Measurements from ENCODE around the gene PAXIP1.

Gene PAXIP1

DNA sequence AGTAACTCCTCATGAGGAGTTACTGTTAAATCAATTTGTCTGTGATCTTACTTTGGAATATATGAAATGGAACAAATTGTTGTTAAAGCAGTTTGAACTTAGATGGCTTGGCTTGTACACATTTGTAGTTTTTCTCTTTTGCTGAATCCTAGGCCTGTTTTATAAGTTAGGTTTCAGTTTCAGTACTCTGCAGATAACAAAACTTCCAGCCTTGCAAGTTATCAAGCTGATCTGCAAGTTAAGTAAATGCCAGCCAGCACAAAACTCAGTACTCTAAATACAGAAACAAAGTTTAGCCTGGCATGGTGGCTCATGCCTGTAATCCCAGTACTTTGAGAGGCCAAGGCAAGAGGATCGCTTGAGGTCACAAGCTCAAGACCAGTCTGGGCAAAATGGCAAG, 25.0 kb upstream of the PAXIP1 start:
- Histone ChIP-seq H2AFZ (ENCODE audit: low read length) (no peak overlapping the region), H3K27ac (replicated peaks; ENCODE audit: low read length) (no peak overlapping the region)

DNA sequence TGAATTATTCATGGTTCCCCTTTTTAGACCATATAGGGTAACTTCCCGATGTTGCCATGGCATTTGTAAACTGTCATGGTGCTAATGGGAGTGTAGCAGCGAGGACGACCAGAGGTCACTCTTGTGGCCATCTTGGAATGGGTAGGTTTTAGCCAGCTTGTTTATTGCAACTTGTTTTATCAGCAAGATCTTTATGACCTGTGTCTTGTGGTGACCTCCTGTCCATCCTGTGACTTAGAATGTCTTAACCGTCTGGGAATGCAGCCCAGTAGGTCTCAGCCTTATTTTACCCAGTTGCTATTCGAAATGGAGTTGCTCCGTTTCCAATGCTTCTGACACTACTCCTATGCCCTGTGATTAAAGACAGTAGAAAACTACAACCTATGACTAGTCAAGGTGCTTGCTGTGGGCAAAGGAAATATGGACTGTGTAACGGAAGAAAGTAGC, 18.8 kb upstream of the PAXIP1 start:
- Histone ChIP-seq H2BK15ac (ENCODE audit: low read length) (no peak overlapping the region), H2AK5ac (ENCODE audit: low read depth, low read length) (no peak overlapping the region), H4K91ac (ENCODE audit: low read depth, low read length, poor library complexity) (no peak overlapping the region), H3K79me1 (ENCODE audit: low read depth, low read length) (no peaks in the 10 kb centered on the region), H3K9me3 (replicated peaks in 1 of 2; ENCODE audit: control insufficient read depth in 2 of 2, insufficient read depth in 1 of 2, low read depth in 1 of 2, low read length in 2 of 2) (no peaks in the 10 kb centered on the region), H2BK12ac (ENCODE audit: low read length) (no peak overlapping the region), H3K36me3 (replicated peaks in 1 of 2; ENCODE audit: control insufficient read depth in 2 of 2, insufficient read depth in 2 of 2, low read length in 2 of 2) (no peaks in the 10 kb centered on the region), H3K4me3 (ENCODE audit: low read length in 2 of 2) (no peak overlapping the region), H3K4me1 (ENCODE audit: control insufficient read depth in 2 of 2, insufficient read depth in 1 of 2, low read depth in 1 of 2, low read length in 2 of 2) (no peaks in the 10 kb centered on the region), H3K23ac (ENCODE audit: low read depth, low read length, poor library complexity) (no peak overlapping the region), H3K27me3 (ENCODE audit: control insufficient read depth in 3 of 3, insufficient read depth in 3 of 3, low read depth in 1 of 3, low read length in 3 of 3) (peaks cover 0 to 15% (median 0%) of the 10 kb centered on the region in 3 experiments), H3K4ac (ENCODE audit: low read length) (no peak overlapping the region), H3K4me2 (ENCODE audit: insufficient read depth, low read length, poor library complexity, severe bottlenecking) (no peak overlapping the region), H2BK5ac (ENCODE audit: low read length) (no peak overlapping the region), H3K9ac (ENCODE audit: low read depth, low read length, poor library complexity) (no peak overlapping the region), H3K27ac (replicated peaks; ENCODE audit: low read length) (no peak overlapping the region), H3K14ac (ENCODE audit: low read length) (no peak overlapping the region), H2BK120ac (ENCODE audit: low read depth, low read length) (no peak overlapping the region), H3K18ac (ENCODE audit: low read length) (no peak overlapping the region), H4K8ac (ENCODE audit: low read depth, low read length) (no peak overlapping the region), H2AFZ (ENCODE audit: low read length) (no peak overlapping the region)
- DNase-seq (ENCODE audit: low spot score), result no peak
- no CpG with 5 or more reads among the region's 7 CpGs for WGBS, 2 donors (ENCODE audit: extremely low coverage in 2 of 2, insufficient read length in 2 of 2, insufficient replicate concordance in 1 of 2)

More for the DNA sequence above, 25.0 kb upstream of the PAXIP1 start:
- H3K4me1 ChIP-seq (ENCODE audit: control insufficient read depth in 2 of 2, insufficient read depth in 1 of 2, low read depth in 1 of 2, low read length in 2 of 2), result no peaks in the 10 kb centered on the region
- H3K23ac ChIP-seq (ENCODE audit: low read depth, low read length, poor library complexity), result no peak overlapping the region
- no CpG with 5 or more reads among the region's 1 CpG for WGBS, 2 donors (ENCODE audit: extremely low coverage in 2 of 2, insufficient read length in 2 of 2, insufficient replicate concordance in 1 of 2)
- H3K36me3 ChIP-seq (replicated peaks in 1 of 2; ENCODE audit: control insufficient read depth in 2 of 2, insufficient read depth in 2 of 2, low read length in 2 of 2), result no peaks in the 10 kb centered on the region
- no peak overlapping the region for H3K4me2 ChIP-seq (ENCODE audit: insufficient read depth, low read length, poor library complexity, severe bottlenecking)
- no peak for DNase-seq (ENCODE audit: low spot score)
- H3K4ac ChIP-seq (ENCODE audit: low read length), result no peak overlapping the region
- peaks cover 0 to 6% (median 0%) of the 10 kb centered on the region in 3 experiments for H3K27me3 ChIP-seq (ENCODE audit: control insufficient read depth in 3 of 3, insufficient read depth in 3 of 3, low read depth in 1 of 3, low read length in 3 of 3)
- no peak overlapping the region for H3K18ac ChIP-seq (ENCODE audit: low read length)
- H2AK5ac ChIP-seq (ENCODE audit: low read depth, low read length), result no peak overlapping the region
- H3K14ac ChIP-seq (ENCODE audit: low read length), result no peak overlapping the region
- no peak overlapping the region for H3K9ac ChIP-seq (ENCODE audit: low read depth, low read length, poor library complexity)
- no peak overlapping the region for H4K8ac ChIP-seq (ENCODE audit: low read depth, low read length)
- no peak overlapping the region for H2BK15ac ChIP-seq (ENCODE audit: low read length)
- H2BK12ac ChIP-seq (ENCODE audit: low read length), result no peak overlapping the region
- no peaks in the 10 kb centered on the region for H3K79me1 ChIP-seq (ENCODE audit: low read depth, low read length)
- H3K9me3 ChIP-seq (replicated peaks in 1 of 2; ENCODE audit: control insufficient read depth in 2 of 2, insufficient read depth in 1 of 2, low read depth in 1 of 2, low read length in 2 of 2), result no peaks in the 10 kb centered on the region
- no peak overlapping the region for H4K91ac ChIP-seq (ENCODE audit: low read depth, low read length, poor library complexity)
- no peak overlapping the region for H3K4me3 ChIP-seq (ENCODE audit: low read length in 2 of 2)
- no peak overlapping the region for H2BK120ac ChIP-seq (ENCODE audit: low read depth, low read length)
- H2BK5ac ChIP-seq (ENCODE audit: low read length), result no peak overlapping the region

DNA sequence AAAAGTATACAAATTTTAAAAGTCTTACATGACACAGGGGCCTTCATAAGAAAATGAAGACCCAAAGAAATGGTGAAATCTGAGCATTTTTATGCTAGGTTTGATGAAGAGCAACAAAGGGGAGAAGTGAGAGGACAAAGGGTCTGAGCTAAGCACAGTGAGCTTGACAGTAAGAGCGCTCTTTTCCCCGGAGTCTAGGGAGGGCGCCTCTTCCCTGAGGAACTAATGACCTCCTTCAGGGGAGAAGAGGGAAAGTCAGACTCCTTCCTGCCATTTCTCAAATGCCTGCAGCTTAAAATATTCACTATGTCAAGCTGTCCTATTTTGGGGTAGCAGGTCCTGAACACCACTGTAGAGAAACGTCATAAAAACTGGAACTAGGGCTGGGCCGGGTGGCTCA, 18.1 kb upstream of the PAXIP1 start:
- H3K18ac ChIP-seq (ENCODE audit: low read length), result no peak overlapping the region
- no peak overlapping the region for H3K4ac ChIP-seq (ENCODE audit: low read length)
- H2BK120ac ChIP-seq (ENCODE audit: low read depth, low read length), result no peak overlapping the region
- no peaks in the 10 kb centered on the region for H3K79me1 ChIP-seq (ENCODE audit: low read depth, low read length)
- peaks cover 0 to 15% (median 0%) of the 10 kb centered on the region in 3 experiments for H3K27me3 ChIP-seq (ENCODE audit: control insufficient read depth in 3 of 3, insufficient read depth in 3 of 3, low read depth in 1 of 3, low read length in 3 of 3)
- H3K9ac ChIP-seq (ENCODE audit: low read depth, low read length, poor library complexity), result no peak overlapping the region
- no peak overlapping the region for H3K14ac ChIP-seq (ENCODE audit: low read length)
- H3K27ac ChIP-seq (replicated peaks; ENCODE audit: low read length), result no peak overlapping the region
- no peak overlapping the region for H3K23ac ChIP-seq (ENCODE audit: low read depth, low read length, poor library complexity)
- no peak overlapping the region for H4K8ac ChIP-seq (ENCODE audit: low read depth, low read length)
- no CpG with 5 or more reads among the region's 5 CpGs for WGBS, 2 donors (ENCODE audit: extremely low coverage in 2 of 2, insufficient read length in 2 of 2, insufficient replicate concordance in 1 of 2)
- H4K91ac ChIP-seq (ENCODE audit: low read depth, low read length, poor library complexity), result no peak overlapping the region
- no peak overlapping the region for H2BK12ac ChIP-seq (ENCODE audit: low read length)
- H3K36me3 ChIP-seq (replicated peaks in 1 of 2; ENCODE audit: control insufficient read depth in 2 of 2, insufficient read depth in 2 of 2, low read length in 2 of 2), result no peaks in the 10 kb centered on the region
- no peak overlapping the region for H2AK5ac ChIP-seq (ENCODE audit: low read depth, low read length)
- H3K4me1 ChIP-seq (ENCODE audit: control insufficient read depth in 2 of 2, insufficient read depth in 1 of 2, low read depth in 1 of 2, low read length in 2 of 2), result no peaks in the 10 kb centered on the region
- H3K9me3 ChIP-seq (replicated peaks in 1 of 2; ENCODE audit: control insufficient read depth in 2 of 2, insufficient read depth in 1 of 2, low read depth in 1 of 2, low read length in 2 of 2), result no peaks in the 10 kb centered on the region
- no peak for DNase-seq (ENCODE audit: low spot score)
- no peak overlapping the region for H3K4me2 ChIP-seq (ENCODE audit: insufficient read depth, low read length, poor library complexity, severe bottlenecking)
- H2AFZ ChIP-seq (ENCODE audit: low read length), result no peak overlapping the region
- H2BK5ac ChIP-seq (ENCODE audit: low read length), result no peak overlapping the region
- no peak overlapping the region for H2BK15ac ChIP-seq (ENCODE audit: low read length)
- H3K4me3 ChIP-seq (ENCODE audit: low read length in 2 of 2), result no peak overlapping the region

DNA sequence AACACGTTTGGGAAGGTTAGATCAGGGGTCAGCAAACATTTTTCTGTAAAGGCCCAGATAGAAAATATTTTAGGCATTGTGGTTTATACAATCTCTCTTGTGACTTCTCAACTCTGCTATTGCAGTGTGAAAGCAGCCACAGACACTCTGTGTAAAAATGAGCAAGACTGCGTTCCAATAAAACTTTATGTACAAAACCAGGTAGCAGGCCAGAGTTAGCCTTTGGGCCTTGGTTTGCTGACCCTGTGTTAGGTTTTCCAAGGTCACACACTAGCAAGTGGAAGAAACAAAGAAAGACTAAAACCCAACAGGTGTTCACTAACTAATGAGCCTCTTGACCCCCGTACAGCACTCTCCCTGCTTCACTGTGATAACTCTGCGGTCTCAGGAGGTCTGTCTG, 14.9 kb upstream of the PAXIP1 start:
- H3K4me2 ChIP-seq (ENCODE audit: insufficient read depth, low read length, poor library complexity, severe bottlenecking), result no peak overlapping the region
- no peaks in the 10 kb centered on the region for H3K79me1 ChIP-seq (ENCODE audit: low read depth, low read length)
- H2BK5ac ChIP-seq (ENCODE audit: low read length), result no peak overlapping the region
- no peak overlapping the region for H3K4ac ChIP-seq (ENCODE audit: low read length)
- no peaks in the 10 kb centered on the region for H3K36me3 ChIP-seq (replicated peaks in 1 of 2; ENCODE audit: control insufficient read depth in 2 of 2, insufficient read depth in 2 of 2, low read length in 2 of 2)
- no peak overlapping the region for H4K91ac ChIP-seq (ENCODE audit: low read depth, low read length, poor library complexity)
- no peak overlapping the region for H3K18ac ChIP-seq (ENCODE audit: low read length)
- H2BK15ac ChIP-seq (ENCODE audit: low read length), result no peak overlapping the region
- H2BK12ac ChIP-seq (ENCODE audit: low read length), result no peak overlapping the region
- H3K9ac ChIP-seq (ENCODE audit: low read depth, low read length, poor library complexity), result no peak overlapping the region
- no peak overlapping the region for H3K14ac ChIP-seq (ENCODE audit: low read length)
- no CpG with 5 or more reads among the region's 4 CpGs for WGBS, 2 donors (ENCODE audit: extremely low coverage in 2 of 2, insufficient read length in 2 of 2, insufficient replicate concordance in 1 of 2)
- H3K23ac ChIP-seq (ENCODE audit: low read depth, low read length, poor library complexity), result no peak overlapping the region
- H3K27ac ChIP-seq (replicated peaks; ENCODE audit: low read length), result no peak overlapping the region
- H4K8ac ChIP-seq (ENCODE audit: low read depth, low read length), result no peak overlapping the region
- no peaks in the 10 kb centered on the region for H3K9me3 ChIP-seq (replicated peaks in 1 of 2; ENCODE audit: control insufficient read depth in 2 of 2, insufficient read depth in 1 of 2, low read depth in 1 of 2, low read length in 2 of 2)
- H3K27me3 ChIP-seq (ENCODE audit: control insufficient read depth in 3 of 3, insufficient read depth in 3 of 3, low read depth in 1 of 3, low read length in 3 of 3), result peaks cover 0 to 9% (median 0%) of the 10 kb centered on the region in 3 experiments
- no peak overlapping the region for H3K4me3 ChIP-seq (ENCODE audit: low read length in 2 of 2)
- no peak overlapping the region for H2AK5ac ChIP-seq (ENCODE audit: low read depth, low read length)
- no peaks in the 10 kb centered on the region for H3K4me1 ChIP-seq (ENCODE audit: control insufficient read depth in 2 of 2, insufficient read depth in 1 of 2, low read depth in 1 of 2, low read length in 2 of 2)
- no peak for DNase-seq (ENCODE audit: low spot score)
- H2AFZ ChIP-seq (ENCODE audit: low read length), result no peak overlapping the region
- no peak overlapping the region for H2BK120ac ChIP-seq (ENCODE audit: low read depth, low read length)

All from neuronal stem cell (in vitro differentiated cells).